Activated CD4-positive, alpha-beta T cell treated with anti-CD3 and anti-CD28 coated beads for 1 hour (primary cell): Measurements from ENCODE around the gene PDE1A.
"Not testable (repeated sequence)": the region's sequence is repeated elsewhere in the genome, so short reads cannot be mapped to it uniquely, and the experiment has no call there.

Source experiments
- DNase-seq: peaks from one replicate; pipeline ENCODE4 v3.0.0-alpha.2; 2020

The PDE1A gene

DNA sequence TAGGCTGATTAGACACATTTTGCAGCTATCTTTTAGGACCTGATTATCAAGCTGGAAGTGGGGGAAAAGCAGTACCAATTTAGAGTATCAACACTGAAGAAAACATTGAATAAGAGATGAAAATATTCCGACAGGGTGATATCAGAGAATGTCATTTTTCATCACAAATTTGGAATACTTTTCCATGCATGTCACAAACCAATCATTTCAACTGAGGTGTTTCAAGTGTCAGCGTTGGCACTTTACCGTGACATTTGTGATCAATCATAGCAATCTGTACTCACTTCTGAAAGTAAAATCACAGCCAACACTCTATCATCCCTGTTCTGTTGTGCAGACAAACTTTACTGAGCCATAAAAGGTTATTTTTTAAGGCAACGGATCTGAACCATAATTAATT lies 75.4 kb downstream of the PDE1A start:
- DNase-seq = no peak

DNA sequence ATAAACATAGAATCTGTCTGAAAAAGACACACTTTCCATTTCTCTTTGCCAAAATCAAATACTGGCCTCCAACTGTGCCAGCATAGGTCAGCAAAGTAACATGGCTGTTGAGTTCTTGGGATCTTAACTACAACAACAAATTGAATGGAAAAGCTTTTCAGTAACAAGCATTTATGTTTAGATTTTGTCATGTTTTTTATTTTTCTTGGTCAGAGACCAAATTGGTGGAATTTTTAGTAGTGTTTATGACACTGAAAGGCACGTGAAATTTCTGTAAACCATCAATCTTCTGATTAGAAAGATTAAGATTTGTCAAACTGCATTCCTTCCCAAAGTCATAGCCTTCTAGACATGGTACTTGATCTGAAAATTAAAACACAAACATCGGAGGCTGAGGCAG lies 77.6 kb downstream of the PDE1A start:
- no peak for DNase-seq

DNA sequence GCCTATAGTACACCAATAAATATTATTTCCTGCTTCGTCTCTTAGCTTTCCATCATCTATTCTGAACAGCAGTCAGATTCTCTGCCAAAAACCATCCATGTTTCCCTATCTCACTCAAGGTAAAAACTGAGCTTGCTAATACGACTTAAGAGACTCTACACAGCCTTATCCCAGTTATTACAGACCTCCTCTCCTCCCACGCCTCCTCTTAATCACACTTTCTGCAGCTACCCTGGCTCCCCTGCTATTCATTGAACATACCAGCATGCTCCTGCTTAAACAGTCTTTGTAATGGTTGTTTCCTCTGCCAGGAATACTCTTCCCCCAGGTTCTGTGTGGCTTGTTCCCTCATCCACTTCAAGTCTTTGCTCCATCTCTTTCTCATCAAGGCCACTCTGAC lies 81.5 kb downstream of the PDE1A start:
- no peak for DNase-seq

DNA sequence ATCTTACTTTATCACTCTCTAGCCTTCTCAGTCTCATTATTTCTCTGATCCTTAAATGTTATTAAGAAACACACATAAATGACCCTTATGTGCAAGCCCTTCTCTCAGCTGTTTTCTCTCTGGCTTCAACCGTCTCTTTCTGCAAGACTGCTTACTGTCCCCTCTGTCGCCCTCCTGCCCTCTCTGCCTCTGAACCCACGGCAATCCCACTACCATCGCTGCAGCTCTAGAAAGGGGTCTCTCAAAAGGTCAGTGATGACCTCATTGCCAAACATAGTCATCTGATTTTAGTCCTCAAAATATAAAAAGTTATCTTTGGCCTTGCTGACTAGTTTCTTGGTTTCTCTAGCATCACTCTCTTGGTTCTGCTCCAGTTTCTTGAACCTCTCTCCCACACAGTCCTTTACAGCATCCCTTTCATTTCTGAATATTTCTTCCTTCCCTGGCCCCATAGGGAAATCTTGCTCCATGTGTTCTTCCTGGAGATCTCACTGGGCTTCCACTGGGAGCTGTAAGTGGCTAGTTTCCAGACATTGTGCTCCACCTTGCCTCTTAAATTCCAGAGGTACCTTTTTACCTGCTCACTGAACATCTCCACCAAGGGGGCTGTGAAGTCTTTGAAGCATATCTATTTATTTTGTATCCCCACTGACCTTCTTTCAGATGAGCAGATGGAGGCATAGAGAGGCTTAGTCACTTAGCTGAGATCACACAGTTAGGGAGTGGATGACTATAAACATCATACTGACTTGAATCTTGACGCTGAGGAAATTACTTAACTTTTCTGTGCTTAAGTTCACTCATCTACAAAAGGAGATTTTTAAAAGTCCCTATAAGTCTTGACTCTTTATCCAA lies 96.2 kb downstream of the PDE1A start:
- no peak for DNase-seq

DNA sequence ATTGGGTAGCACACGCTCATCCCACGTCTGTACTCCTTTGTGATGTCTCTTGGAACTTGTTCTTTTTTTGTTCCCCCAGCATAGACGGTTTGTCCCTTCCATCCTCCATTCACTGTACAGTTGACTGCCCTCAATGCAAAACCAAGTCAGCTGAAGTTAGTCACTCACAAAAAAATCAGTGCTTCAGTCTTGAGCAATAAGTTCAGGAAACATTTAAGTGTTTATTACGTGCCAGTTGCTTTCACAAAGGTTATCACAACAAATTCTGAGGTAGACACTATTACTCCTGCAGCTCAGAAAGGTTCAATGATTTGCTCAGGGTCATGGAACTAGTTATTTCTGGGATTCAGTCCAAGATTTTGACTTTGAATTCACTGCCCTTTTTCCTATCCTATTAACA lies 102.2 kb downstream of the PDE1A start:
- DNase-seq = no peak

DNA sequence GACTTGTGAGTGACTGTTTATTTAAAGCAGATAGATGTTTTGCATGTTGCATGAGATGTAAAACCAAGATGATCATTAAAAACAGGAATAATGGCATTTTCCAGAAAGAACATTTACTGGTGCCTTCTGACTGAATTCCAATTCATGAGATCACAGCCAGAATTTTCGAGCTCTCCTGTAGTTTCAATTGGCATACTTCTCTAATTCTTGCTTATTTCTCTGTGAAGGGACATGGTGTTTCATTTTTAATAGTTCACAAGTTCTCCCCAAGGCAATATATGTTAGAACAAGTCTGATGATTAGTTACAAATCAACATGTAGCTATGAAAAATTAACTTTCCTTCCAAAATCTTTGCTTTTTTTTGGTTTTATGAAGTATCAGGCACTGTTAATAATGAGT lies 105.7 kb downstream of the PDE1A start:
- no peak for DNase-seq

DNA sequence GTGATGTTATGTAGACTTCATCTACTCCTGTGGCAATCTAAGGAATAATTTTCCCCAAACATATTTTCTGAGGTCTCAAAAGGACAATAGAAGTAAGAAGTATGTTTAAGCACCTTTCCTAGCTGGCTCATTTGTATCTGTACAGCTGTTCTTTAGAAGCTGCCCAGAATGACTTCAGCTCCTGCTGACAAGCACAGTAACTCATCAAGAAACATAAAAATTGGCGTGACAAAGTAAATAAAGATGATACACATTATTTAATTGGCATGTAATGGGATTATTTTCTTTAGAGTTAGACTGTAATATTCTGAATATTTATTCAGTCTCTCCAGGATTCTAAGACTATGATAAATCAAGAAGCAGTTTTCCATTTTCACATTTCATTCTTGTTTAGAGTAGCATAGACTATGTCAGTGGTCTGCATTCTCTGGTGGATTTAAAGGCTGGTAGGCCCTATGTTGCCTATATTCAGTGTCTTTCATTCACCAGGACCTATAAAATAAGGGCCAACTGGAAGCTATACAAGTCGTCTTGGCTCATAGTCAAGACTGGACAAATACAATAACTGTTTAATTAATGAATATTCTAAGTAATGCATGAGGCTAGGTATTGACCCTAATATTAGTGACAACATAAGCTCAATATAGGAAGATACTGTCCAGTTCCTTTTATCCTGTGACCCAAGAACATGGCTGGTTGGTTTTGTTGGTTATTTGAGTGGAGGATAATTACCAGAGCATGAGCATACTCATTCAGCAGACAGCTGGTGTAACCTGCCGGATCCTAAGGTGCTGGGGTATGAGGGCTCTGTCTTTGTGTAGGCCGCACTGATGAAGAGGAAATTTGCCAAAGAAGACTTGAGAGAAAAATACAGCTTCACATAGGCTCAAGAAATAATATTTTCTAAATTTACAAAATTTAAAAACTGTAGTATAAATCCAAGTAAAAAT lies 107.0 kb downstream of the PDE1A start:
- no peak for DNase-seq

DNA sequence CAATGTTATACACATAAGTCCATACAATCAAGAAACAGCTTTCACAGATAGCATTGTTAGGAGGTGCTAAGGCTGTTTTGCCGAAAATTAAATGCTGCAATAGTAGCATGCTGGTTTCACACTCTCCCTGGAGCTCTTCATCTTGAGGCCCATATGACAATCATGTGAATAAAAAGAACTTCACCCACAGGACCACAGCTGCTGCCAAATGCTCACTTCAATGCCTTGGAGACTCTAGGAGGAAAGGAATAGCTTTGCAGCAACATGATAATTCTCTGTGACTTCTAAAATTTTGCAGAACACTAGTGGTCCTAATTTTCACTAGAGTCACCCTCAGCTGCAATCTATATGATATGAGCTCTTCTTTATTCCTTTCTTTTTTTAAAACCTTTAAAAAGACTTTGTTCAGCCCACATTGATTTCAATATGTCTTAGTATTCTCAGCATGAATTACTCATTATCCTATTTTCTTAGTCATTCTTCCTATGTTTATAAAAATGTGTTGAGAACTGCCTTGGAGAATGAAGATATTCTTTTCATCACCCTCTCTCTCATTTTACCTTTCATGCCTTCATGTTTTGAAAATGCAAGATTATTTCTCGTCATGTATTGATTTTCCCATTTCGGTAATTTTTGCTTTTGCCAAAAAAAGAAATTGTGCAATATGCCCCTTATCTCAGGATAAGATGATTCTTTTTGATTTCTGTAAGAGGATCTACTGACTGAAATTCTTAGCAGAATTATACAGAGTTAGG lies 108.2 kb downstream of the PDE1A start:
- DNase-seq = no peak

DNA sequence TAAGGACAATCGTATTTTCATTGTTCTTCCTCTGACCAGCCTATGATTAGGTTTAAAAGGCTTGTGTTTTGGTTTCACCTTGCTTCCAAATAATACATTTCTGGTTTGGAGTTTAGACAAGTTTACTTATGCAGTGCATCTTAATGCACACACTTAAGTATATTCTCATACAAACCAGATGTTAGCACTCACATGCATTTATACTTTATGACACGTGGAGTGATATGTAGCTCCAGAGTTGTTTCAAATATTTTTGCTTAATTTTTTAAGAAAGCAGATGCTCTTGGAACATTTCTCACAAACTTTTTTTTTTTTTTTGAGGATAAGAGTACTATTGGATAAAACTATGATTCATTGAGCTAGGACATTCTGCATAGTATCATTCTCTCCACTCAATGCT lies 109.9 kb downstream of the PDE1A start:
- DNase-seq = no peak

DNA sequence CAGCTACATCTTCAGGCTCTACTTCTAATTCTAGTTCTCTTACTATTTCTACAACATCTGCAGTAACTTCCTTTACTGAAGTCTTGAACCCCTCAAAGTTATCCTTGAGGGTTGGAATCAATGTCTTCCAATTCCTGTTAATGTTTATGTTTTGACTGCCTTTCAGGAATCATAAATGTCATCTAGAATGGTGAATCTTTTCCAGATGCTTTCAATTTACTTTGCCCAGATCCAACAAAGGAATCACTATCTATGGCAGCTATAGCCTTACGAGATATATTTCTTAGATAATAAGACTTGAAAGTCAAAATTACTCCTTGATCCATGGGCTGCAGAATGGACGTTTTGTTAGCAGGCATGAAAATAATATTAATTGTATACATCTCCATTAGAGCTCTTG lies 123.9 kb downstream of the PDE1A start:
- no peak for DNase-seq

DNA sequence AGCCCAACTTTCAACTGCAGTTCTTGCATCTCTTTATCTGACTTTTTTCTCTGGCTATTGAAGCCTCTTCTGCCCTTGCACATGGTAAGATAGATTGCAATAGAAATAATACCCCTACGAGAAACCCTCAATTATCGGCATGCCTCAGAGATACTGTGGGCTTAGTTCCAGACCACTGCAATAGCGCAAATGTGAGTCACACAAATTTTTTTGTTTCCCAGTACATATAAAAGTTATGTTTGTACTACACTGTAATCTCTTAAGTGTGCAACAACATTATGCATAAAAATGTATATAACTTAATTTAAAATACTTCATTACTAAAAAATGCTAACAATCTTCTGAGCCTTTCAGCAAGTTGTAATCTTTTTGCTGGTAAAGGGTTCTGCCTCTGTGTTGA lies 124.7 kb downstream of the PDE1A start:
- no peak for DNase-seq

DNA sequence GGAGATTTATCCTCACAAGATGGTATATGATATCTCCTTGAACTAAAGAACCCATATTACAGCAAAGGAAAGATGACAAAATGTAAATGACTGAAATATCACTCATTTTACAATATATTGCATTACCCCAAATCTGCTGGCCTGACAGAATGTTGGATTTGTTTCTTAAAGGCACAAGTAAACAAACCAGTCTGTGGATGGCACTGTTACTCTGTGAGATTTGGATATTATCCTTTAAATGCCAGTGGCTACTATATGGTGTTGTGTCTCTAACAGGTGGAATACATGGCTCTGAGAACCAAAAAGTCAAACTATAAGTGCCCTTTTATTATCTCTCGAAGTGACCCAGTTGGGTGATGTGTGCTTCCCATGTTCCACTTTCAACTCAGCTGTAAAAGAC lies 125.7 kb downstream of the PDE1A start:
- DNase-seq = no peak

DNA sequence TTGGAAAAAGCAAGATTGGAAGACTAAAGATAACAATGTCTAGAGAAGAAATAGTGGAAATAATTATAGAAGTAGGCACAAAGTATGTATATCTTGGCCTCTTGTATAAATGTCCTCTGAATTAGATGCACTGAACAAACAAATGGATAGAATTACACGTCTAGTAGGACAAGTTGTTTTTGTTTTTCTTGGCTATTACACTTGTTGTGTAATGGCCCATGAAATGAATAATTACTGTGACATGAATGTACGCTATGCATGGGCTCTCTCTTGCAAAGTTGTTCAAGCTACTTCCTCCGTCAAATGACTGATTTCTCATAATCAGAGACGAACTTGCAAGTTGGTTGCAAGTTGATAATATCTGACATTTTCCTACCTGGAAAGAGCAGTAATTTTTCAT lies 126.2 kb downstream of the PDE1A start:
- no peak for DNase-seq

DNA sequence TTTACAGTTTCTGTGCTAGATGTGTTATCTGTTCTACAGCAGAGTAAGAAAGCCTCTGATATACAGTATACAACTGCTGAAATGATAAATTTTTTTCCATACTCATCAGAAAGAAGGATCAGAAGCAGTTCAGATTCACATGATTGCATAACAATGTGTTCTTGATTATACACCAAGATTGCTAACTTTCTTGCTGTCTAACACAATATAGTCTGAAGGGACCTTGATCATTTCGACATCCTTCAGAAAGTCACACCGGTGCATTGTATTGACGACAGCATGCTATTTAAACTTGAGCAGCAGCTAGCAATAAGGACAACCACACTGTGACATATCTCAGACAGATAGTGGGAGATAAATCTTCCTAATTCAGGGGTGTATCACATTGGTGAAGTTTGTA lies 127.2 kb downstream of the PDE1A start:
- DNase-seq = no peak

DNA sequence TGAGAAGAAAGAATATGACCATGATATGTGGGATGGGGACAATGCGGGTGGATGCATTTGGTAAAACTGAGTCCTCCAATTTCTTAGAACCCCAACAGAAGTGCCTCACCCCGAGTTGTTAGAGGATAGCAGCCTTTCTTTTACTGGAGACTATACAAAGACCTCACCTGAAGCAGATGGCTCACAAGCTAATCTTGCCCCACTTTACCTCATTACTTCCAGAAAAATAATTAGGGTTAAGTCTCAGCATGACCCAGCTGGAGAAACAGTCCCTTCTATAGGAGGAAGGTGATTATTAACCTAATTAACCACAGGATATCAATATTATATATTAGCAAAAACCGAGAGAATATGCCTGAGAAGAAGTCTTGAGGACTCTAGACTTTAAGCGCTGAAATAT lies 128.4 kb downstream of the PDE1A start:
- DNase-seq = no peak

DNA sequence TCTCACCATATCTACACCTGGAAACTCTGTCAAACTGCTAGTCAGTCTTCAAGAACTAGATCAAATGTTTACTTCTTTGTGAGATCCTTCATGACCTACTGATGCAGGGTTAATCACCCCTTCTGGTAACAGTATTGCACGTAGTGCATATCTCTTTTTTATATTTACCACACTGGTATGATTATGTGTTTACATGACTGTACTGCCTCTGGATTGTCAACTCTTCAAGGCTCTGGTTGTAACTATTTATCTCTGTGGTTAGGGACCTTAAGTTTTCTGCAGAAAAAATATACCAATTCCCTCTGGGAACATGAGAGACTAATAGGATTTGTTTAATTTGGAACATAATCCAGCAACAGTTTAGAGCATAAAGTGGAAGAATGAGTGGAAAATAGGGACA lies 135.5 kb downstream of the PDE1A start:
- DNase-seq = no peak

DNA sequence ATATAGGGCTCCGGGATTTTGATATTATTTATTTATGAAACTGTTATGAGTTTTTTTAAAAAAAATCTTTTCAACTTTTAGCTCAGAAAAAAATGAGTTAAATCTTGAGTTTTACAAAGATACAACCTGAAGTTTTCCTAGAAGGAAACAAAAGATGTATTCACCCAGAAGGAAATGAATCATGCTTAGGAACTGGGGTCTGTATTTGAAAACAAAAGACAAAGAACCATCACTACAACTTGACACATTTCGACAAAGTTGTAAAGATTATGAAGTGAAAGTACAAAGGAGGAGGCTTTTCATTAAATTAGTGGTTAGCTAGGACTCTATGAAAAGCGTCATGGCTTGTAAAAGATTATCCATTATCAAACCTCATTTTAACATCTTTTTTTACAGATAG lies 143.3 kb downstream of the PDE1A start:
- DNase-seq = no peak

DNA sequence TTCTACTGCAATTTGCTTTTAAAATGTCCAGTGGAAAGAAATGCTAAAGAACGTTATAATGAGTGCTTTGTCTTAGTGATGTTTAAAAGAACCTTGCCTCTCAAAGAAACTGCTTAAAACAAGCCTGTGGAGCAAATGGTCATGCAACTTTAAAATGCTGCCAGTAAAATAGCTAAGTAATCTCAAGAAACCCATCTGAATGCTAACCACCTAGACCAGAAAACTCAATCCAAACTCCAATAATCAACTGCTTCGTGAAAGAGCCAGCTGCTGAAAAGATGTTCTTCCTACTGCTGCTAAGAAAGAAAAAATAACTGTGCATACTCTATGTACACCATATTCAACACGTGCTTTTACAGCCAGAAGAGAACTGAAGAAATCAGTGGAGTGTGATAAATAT lies 145.6 kb downstream of the PDE1A start:
- no peak for DNase-seq

DNA sequence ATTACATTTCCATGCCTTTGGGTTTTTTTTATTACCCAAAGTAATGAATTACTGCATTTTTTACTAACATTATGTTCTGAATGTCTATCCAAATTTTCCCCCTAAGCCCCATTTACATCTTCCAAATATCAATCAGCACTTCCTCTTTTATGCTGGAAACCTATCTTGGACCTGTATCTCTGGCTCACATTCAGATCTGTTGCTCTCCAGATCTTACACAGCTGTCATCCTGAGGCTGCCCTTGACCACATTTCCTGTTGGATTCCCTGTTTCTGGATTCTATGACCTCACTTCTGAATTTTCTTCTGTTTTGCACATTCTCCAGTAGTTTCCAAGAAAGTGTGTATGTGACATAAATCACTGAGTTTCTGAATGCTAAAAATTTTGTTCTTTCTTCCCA lies 146.7 kb downstream of the PDE1A start:
- no peak for DNase-seq

DNA sequence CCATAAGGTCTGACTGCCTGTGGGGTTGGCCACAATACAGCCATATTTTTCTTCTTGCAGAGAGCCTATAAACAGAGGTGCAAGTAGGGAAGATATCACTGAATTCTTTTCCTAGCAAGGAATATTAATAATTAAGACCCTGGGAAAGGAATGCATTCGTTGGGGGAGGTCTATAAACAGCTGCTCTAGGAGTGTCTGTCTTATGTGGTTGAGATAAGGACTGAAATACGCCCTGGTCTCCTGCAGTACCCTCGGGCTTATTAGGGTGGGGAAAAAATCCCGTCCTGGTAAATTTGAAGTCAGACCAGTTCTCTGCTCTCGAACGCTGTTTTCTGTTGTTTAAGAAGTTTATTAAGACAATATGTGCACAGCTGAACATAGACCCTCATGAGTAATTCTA lies 150.2 kb downstream of the PDE1A start:
- DNase-seq = not testable (repeated sequence)

DNA sequence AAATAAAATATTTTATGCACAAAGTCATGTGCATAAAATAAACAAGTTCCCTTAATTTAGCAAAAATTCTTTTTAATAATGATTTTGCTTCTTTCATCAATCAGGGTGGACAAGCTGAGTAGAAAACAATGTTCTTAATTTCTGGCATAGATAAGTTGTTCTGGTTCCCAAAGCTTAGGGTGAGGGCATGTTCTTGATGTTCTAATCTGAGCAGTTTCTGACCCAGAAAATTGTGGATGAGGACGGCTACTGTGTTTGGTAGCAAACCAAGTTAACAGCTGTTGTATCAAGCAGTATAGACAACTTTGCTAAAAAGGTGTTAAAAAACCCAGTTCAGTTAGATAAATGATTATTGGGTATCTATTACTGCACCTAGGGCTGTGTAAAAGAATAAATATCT lies 158.9 kb downstream of the PDE1A start:
- no peak for DNase-seq

DNA sequence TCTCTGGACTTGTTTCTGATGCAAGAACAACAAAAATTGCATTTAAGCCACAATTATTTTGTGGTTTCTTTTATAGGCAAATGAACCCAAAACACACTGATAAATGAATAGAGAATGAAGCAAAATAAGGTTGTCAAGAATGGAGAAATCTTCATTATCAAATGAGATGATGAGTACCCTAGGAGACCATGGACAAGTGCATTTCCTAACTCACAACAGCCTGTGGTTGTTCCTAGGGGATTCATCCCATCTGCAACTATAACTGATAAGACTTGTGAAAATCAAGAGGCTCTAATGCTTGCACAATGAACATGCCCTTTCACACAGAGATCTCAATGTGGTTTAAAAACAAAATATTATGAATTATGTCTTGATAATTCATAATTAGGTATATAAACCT lies 159.9 kb downstream of the PDE1A start:
- no peak for DNase-seq

DNA sequence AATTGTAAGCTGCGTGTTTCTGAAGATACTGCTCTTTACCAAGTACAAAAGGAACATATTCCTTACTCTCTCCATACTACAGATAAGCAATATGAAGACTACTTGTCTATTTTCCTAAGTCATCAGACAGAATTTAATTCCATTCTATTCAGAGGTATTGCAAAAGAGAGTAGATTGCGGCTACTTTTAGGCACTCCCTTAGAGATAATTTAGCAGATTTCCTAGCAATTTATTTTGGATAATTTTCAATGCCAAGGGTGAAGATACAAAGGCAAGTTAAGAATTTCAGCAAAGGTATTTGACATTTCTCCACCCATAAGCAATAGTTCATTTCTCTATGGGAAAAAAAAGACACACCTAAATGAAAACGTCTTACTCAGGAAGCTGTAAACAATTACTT lies 161.1 kb downstream of the PDE1A start:
- no peak for DNase-seq
